HL-60 (cell line): Measurements from ENCODE around the gene OR10J4.

Experiments
- CTCF ChIP-seq: IDR thresholded peaks from one replicate; pipeline ENCODE4 v1.5.1; 2011; ENCODE audit warnings: low read length, control low read depth, inconsistent platforms; ENCODE audit not compliant: insufficient read depth
- GABPA ChIP-seq: IDR thresholded peaks from 2 replicates; pipeline ENCODE4 v1.6.1; 2012; ENCODE audit warnings: low read depth
- POLR2AphosphoS5 ChIP-seq: IDR thresholded peaks from 2 replicates; pipeline ENCODE4 v1.6.1; 2012; ENCODE audit warnings: low read depth
- SPI1 ChIP-seq: IDR thresholded peaks from 2 replicates; pipeline ENCODE4 v1.6.1; 2012; ENCODE audit warnings: low read depth, mild to moderate bottlenecking, borderline replicate concordance
- TF ChIP-seq, protein P1 (sequence below): IDR thresholded peaks from 2 replicates; pipeline ENCODE4 v1.6.1; 2012; ENCODE audit warnings: low read depth; ENCODE audit not compliant: insufficient replicate concordance

DNA sequence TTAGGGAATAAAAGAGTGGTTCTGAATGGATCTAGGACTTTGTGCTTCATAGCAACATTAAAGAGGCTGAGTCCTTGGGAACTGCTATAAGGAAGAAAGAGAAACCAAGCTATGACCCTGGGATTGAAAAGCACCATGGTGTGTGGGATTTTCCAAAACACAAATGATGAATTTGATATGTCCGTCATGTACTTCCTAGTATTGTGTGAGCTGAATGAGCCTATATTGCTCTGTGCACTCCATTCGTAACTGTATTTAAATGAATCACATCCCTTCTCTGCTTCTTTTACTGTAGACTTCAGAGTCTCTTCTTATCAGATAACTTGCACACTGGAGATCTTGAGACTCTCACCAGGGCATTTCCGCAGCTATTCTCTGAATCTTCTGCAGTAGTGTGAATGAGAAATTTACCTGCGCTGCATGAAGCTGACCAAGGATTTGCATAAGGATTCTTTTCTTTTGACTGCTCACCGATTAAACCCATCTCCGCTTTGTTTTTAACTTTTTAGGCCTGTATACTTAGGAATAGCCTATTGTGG lies 23.1 kb upstream of the OR10J4 start:
- TF ChIP-seq GABPA (no peak), CTCF (no peak), POLR2AphosphoS5 (no peak), SPI1 (no peak)
- TF ChIP-seq, protein P1, sequence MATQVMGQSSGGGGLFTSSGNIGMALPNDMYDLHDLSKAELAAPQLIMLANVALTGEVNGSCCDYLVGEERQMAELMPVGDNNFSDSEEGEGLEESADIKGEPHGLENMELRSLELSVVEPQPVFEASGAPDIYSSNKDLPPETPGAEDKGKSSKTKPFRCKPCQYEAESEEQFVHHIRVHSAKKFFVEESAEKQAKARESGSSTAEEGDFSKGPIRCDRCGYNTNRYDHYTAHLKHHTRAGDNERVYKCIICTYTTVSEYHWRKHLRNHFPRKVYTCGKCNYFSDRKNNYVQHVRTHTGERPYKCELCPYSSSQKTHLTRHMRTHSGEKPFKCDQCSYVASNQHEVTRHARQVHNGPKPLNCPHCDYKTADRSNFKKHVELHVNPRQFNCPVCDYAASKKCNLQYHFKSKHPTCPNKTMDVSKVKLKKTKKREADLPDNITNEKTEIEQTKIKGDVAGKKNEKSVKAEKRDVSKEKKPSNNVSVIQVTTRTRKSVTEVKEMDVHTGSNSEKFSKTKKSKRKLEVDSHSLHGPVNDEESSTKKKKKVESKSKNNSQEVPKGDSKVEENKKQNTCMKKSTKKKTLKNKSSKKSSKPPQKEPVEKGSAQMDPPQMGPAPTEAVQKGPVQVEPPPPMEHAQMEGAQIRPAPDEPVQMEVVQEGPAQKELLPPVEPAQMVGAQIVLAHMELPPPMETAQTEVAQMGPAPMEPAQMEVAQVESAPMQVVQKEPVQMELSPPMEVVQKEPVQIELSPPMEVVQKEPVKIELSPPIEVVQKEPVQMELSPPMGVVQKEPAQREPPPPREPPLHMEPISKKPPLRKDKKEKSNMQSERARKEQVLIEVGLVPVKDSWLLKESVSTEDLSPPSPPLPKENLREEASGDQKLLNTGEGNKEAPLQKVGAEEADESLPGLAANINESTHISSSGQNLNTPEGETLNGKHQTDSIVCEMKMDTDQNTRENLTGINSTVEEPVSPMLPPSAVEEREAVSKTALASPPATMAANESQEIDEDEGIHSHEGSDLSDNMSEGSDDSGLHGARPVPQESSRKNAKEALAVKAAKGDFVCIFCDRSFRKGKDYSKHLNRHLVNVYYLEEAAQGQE, result no peak
